HG03354 (cell line): ENCODE measurements around the gene AUP1.

Experiments used
- ATAC-seq: cut with Tn5 transposase; IDR thresholded peaks from one replicate; pipeline ENCODE4 v1.9.1; 2021; ENCODE audit warnings: mild to moderate bottlenecking; ENCODE audit not compliant: unreplicated experiment, poor library complexity, severe bottlenecking

The AUP1 gene

DNA sequence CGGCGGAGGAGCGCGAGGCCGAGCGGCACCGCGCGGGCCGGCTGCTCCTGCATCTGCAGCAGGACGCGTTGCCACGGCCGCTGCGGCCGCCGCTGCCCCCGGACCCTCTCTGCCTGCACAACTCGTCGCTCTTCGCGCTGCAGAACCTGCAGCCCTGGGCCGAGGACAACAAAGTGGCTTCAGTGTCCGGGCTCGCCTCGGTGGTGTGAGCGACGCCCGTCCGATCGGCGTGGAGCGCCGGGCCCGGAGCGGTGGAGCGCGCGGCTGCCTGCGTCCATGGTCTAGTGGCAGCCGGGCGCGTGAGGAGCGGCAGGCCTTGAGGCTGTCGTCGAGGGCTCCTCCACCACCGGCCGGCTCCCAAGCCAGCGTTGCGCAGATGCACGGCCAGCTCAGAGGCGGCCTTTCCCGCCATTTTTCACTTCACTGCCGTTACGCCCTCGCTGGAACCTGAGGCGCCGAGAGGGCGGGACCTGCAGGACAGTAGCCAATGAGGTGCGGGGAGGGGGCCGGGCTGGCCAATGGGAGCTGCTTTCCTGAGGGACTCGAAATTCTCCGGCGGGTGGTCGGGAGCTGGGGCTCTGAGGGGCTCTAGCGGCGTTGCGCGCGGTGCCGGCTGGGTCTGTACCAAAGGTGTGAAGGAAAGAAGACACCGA, 13.4 kb downstream of the AUP1 start:
- ATAC-seq: peak; percentile 65

GRCh38 chr2:74515271-74515980, 14.1 kb downstream of the AUP1 start:
- ATAC-seq: no peak

- ATAC-seq: no peak
These were observed 14.9 kb downstream of the AUP1 start, which contains the start of gene TLX2 for GRCh38 chr2:74514368-74515270. TLX2 (plus strand) TSS chr2:74514450; CDS start chr2:74514807, 357 bp downstream.

DNA sequence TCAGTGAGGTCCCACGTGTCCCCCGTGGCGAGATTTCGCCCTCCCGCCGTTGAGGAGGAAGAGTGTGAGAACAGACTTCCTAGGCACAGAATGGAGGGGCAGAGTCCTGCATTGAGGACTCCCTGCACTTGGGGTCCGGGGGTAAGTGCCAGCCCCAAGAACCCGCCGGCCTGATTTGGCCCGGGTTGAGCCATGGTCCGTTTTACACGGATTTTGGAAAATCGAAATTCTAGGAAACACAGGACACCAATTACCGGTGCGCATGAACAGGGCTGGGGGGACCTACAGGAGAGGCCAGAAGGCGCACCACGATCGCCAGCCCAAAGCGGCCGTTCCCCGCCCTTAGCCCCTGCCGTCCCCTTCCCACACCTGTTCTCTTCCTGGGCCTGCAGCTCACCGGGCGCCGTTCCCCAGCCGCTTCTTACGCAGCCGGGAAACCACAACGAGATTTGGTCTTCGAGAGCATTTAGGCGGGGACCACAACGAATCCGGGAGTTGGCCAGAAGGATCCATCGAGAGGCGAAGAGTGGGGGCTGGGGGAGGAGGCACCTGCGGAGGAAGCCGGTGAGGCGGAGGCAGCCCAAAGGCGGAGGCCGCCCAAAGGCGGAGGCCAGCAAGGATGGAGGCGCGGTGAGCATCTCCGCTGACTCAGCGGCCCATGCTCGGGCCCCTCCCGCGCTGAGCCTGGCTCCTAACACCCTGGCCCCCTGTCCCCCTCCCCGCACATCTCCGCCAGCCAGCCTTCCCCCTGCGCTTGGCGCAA, 15.7 kb downstream of the AUP1 start:
- no peak for ATAC-seq

- ATAC-seq: no peak
These were observed 16.5 kb downstream of the AUP1 start for GRCh38 chr2:74512744-74513604.

DNA sequence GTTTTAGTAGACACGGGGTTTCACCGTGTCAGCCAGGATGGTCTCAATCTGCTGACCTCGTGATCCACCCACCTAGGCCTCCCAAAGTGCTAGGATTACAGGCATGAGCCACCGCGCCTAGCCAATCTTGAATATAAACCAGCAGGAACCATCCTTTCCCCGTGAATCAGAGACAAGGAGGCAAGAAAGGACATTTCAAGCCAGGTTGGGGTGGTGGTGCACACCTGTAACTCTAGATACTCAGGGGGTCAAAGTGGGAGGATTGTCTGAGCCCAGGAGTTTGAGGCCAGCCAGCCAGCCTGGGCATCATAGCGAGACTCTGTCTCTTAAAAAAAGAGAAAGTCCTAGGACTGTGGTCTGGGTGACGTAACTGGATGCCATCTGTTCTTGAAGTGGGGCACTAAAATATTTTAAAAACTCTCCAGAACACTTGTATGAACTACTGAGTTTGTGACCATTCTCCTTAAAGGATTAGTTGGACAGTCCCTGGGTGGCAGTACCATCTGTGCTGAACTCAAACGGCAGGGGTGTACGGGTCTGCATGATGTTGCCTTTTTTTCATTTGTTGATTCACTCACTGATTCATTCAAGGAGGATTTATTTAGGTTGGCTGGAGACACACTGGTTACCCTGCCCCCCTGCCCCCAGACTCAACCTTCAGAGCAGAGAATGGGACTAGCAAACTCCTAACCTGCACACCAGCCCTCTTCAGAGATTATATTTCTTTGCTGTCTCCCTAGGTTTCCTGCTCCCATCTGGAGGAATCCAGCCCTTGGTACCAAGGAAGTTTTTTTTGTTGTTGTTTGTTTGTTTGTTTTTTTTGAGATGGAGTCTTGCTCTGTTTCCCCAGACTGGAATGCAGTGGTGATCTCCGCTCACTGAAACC, 18.2 kb downstream of the AUP1 start:
- no peak for ATAC-seq

DNA sequence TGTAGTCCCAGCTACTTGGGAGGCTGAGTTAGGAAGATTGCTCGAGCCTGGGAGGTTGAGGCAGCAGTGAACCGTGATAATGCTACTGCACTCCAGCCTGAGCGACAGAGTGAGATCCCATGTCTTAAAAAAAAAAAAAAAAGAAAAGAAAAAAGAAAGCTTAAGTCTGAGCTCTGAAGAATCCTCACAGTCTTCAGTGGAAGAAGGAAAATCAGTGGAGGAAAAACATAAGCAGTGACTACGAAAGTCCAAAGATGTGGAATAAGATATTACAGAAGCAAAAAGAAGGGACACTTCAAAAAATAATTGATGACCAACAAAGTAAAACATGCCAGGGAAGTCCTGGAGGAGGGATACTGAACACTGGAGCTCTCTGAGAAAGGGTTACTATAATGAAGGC, 19.2 kb downstream of the AUP1 start:
- no peak for ATAC-seq

GRCh38 chr2:74507926-74508520, 21.5 kb downstream of the AUP1 start:
- peak; percentile 3 for ATAC-seq

- peak; percentile 90 for ATAC-seq
These were observed 22.2 kb downstream of the AUP1 start, which contains the start of gene PCGF1 for GRCh38 chr2:74507145-74507925. PCGF1 (minus strand) TSS chr2:74507695; CDS start chr2:74507668, 27 bp downstream.

DNA sequence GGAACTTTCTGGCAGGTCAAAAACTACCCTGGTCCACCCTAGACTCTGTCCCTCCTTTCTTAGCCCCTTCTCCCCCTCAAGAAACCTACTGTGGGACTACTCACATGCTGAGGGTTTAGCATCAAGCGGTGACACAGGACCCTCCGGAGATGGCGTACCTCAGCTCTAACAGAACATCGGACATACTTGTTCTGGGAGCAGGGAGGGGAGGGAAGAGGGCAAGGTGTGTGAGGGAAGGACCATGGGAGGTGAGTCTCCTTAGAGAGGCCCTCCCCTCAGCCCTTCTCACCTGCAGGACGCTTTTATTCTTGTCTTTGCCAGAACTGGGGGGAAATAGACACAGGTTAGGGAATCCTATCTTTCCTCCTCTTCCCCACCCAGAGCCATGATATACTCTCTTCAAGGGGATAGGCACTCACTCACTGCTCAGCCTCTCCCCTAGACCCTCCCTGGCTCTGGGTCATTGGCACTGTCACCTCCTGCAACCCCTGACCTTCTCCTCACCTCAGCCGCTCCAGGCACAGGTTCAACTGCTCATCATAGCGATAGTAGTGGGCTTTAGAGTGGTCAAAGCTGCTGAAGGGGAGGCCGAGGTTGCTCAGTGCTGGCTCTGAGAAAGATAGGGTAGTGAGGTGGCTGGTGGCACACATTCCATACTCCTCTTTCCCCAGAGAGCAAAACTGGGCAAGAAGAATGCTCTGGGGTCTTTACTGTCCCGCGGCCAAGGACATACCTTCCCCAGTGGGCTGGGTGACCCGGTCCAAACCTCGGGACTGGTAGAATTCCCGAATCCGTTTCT, 23.9 kb downstream of the AUP1 start:
- ATAC-seq: no peak

DNA sequence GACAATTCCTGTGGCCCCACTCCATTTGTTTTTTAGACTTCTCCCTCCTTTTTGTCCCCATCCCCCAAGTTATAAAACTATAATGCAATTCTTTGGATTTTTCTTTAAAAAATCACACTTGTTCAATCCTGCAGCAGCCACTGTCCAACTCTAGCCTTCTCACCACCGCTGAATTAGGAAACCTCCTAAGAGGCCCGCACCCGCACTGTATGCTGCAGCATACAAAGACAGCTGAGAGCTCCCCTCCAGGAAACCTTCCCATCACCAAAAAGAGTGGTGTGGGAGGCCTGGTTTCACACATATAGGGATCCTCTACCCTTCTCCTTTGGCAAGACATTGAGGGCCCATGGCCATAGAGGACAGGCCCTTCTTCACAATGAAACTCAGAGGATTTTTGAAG, 24.9 kb downstream of the AUP1 start:
- no peak for ATAC-seq

- ATAC-seq: no peak
These were observed 25.7 kb downstream of the AUP1 start for GRCh38 chr2:74503506-74504475.

GRCh38 chr2:74502720-74503505, 26.6 kb downstream of the AUP1 start:
- ATAC-seq: peak; percentile 42

- ATAC-seq: no peak
These were observed 27.3 kb downstream of the AUP1 start for GRCh38 chr2:74502147-74502719.
